A673 (cell line): ENCODE results near the gene EXOC4.

Experiments used
- CTCF ChIP-seq: fragments of 300-800, 200-600 bp; sonication (generic); conservative IDR thresholded peaks from 2 replicates; pipeline ENCODE4 v1.5.1; 2017; ENCODE audit warnings: low read depth, mild to moderate bottlenecking, antibody characterized with exemption, low read length, moderate library complexity, mixed read lengths
- EZH2 ChIP-seq: fragments of 200-600 bp; sonication (generic); IDR thresholded peaks from 2 replicates; pipeline ENCODE4 v1.6.1; 2017; ENCODE audit warnings: borderline replicate concordance, low read depth, mild to moderate bottlenecking, mixed read lengths, antibody characterized with exemption, low read length; ENCODE audit not compliant: poor library complexity, severe bottlenecking

GRCh38 chr7:133885213-133885612, 632.3 kb downstream of the EXOC4 start:
- TF ChIP-seq CTCF: no peak
- TF ChIP-seq EZH2: no peak
